Fibroblast of lung (primary cell): ENCODE data around the gene PDZD2. TPM values are rescaled to one million over a fixed set of nuclear protein-coding genes. Genes with fewer than 3 reads are reported as not detected.
"Not testable (repeated sequence)": the region's sequence is repeated elsewhere in the genome, so short reads cannot be mapped to it uniquely, and the experiment has no call there.

Experiments used
- DNase-seq, 2 donors: peaks; one replicate each; pipeline versions ENCODE4 v3.0.0 to v3.0.0-alpha.2; 2010; ENCODE audit warnings: low read depth in 2 of 2
- H2AFZ ChIP-seq: 2 replicates; pipeline ENCODE4 v1.5.1; 2012; ENCODE audit warnings: low read length, control low read depth, inconsistent platforms
- H3K27ac ChIP-seq: 2 replicates; pipeline ENCODE4 v1.5.1; 2011; ENCODE audit warnings: low read length, control low read depth; ENCODE audit not compliant: insufficient read depth
- H3K27me3 ChIP-seq: 2 replicates; pipeline ENCODE4 v1.5.1; 2011; ENCODE audit warnings: mild to moderate bottlenecking, low read length; ENCODE audit not compliant: control insufficient read depth, insufficient read depth
- H3K36me3 ChIP-seq: 2 replicates; pipeline ENCODE4 v1.5.1; 2011; ENCODE audit warnings: low read length; ENCODE audit not compliant: control insufficient read depth, insufficient read depth
- H3K4me1 ChIP-seq: 2 replicates; pipeline ENCODE4 v1.5.1; 2011; ENCODE audit warnings: low read length; ENCODE audit not compliant: control insufficient read depth, insufficient read depth; ENCODE audit errors: extremely low read depth
- H3K4me2 ChIP-seq: 2 replicates; pipeline ENCODE4 v1.5.1; 2011; ENCODE audit warnings: low read length, control low read depth; ENCODE audit not compliant: insufficient read depth; ENCODE audit errors: extremely low read depth
- H3K4me3 ChIP-seq, 4 experiments: fragments of 200-600 bp in 1 of 4; sonication (generic) in 1 of 4; replicated peaks in 1 of 4; 2 replicates each; pipeline ENCODE4 v1.5.1; 2011 to 2016; ENCODE audit warnings: low read length in 4 of 4, low read depth in 3 of 4, mild to moderate bottlenecking in 3 of 4, control low read depth in 2 of 4, inconsistent platforms in 1 of 4, mixed read lengths in 1 of 4; ENCODE audit not compliant: insufficient read depth in 1 of 4; ENCODE audit errors: control extremely low read depth in 1 of 4
- H3K79me2 ChIP-seq: 2 replicates; pipeline ENCODE4 v1.5.1; 2012; ENCODE audit warnings: mild to moderate bottlenecking, low read length, inconsistent platforms; ENCODE audit not compliant: control insufficient read depth, insufficient read depth
- H3K9ac ChIP-seq: 2 replicates; pipeline ENCODE4 v1.5.1; 2011; ENCODE audit warnings: mild to moderate bottlenecking, low read length, control low read depth; ENCODE audit not compliant: insufficient read depth
- H3K9me3 ChIP-seq: 2 replicates; pipeline ENCODE4 v1.5.1; 2012; ENCODE audit warnings: low read depth, low read length; ENCODE audit not compliant: control insufficient read depth, insufficient read depth
- H4K20me1 ChIP-seq: 2 replicates; pipeline ENCODE4 v1.5.1; 2011; ENCODE audit warnings: low read length; ENCODE audit not compliant: control insufficient read depth, insufficient read depth; ENCODE audit errors: extremely low read depth
- CTCF ChIP-seq, 2 donors: IDR thresholded peaks in 1 of 2; conservative IDR thresholded peaks in 1 of 2; 1 replicate in 1 of 2; 2 replicates in 1 of 2; pipeline ENCODE4 v1.5.1; 2011 to 2012; ENCODE audit warnings: low read length in 2 of 2, control low read depth in 1 of 2, inconsistent platforms in 1 of 2, low read depth in 1 of 2, mild to moderate bottlenecking in 1 of 2
- EZH2 ChIP-seq: IDR thresholded peaks from 2 replicates; pipeline ENCODE4 v1.5.1; 2012; ENCODE audit warnings: low read length, control low read depth, mild to moderate bottlenecking; ENCODE audit errors: missing control alignments
- polyA plus RNA-seq, 2 donors: library from polyadenylated mRNA; depleted of rRNA in 1 of 2; stranded (reverse) in 1 of 2; unstranded in 1 of 2; fragments of >200 nt; gene quantifications; 2 replicates each; pipeline ENCODE4 v1.2.1, GENCODE V29; 2011 to 2012; ENCODE audit warnings: missing spikeins in 1 of 2
- total RNA-seq: library from RNA; depleted of rRNA; stranded (reverse); fragments of >200 nt; gene quantifications from 2 replicates; pipeline ENCODE4 v1.2.1, GENCODE V29; 2014

PDZD2 gene
- total and polyA plus RNA-seq, 2 donors (not counting 1 experiment from before 2014, with no cell fraction given) = 0.33 to 0.40 TPM

- no peak overlapping the region for H2AFZ ChIP-seq
- DNase-seq = no peak
- no peak overlapping the region for H3K4me3 ChIP-seq
- H4K20me1 ChIP-seq = no peaks in the 10 kb centered on the region
- no peak overlapping the region for H3K9ac ChIP-seq
- no peak overlapping the region for H3K4me2 ChIP-seq
- TF ChIP-seq CTCF (conservative IDR thresholded peaks at IDR 0.05 in 1 of 2, IDR thresholded peaks at IDR 0.05 in 1 of 2; ENCODE audit: low read depth in 1 of 2, low read length in 2 of 2) (no peak), EZH2 (no peak)
- H3K9me3 ChIP-seq = no peaks in the 10 kb centered on the region
- peaks cover 7% of the 10 kb centered on the region for H3K4me1 ChIP-seq
- no peaks in the 10 kb centered on the region for H3K36me3 ChIP-seq
- no peaks in the 10 kb centered on the region for H3K27me3 ChIP-seq
- H3K27ac ChIP-seq = no peak overlapping the region
- H3K79me2 ChIP-seq = no peaks in the 10 kb centered on the region
Measured at GRCh38 chr5:32014096-32014745, 375.3 kb downstream of the PDZD2 start.

GRCh38 chr5:32015262-32015661, 376.3 kb downstream of the PDZD2 start:
- not testable (repeated sequence) for H3K4me1 ChIP-seq, DNase-seq, H3K9ac ChIP-seq, H3K27ac ChIP-seq, H2AFZ ChIP-seq, H3K27me3 ChIP-seq, H3K79me2 ChIP-seq, H4K20me1 ChIP-seq, H3K9me3 ChIP-seq, H3K4me2 ChIP-seq, H3K4me3 ChIP-seq, H3K36me3 ChIP-seq

GRCh38 chr5:32017692-32018367, 378.9 kb downstream of the PDZD2 start:
- no peaks in the 10 kb centered on the region for H3K9me3 ChIP-seq
- H2AFZ ChIP-seq = peak overlapping the region; percentile 53
- H3K4me2 ChIP-seq = peak overlapping the region; percentile 65
- H3K27ac ChIP-seq = no peak overlapping the region
- TF ChIP-seq CTCF (conservative IDR thresholded peaks at IDR 0.05 in 1 of 2, IDR thresholded peaks at IDR 0.05 in 1 of 2; ENCODE audit: low read depth in 1 of 2, low read length in 2 of 2) (no peak), EZH2 (no peak)
- H3K4me1 ChIP-seq = peaks cover 7% of the 10 kb centered on the region
- H3K4me3 ChIP-seq = no peak overlapping the region
- no peaks in the 10 kb centered on the region for H3K27me3 ChIP-seq
- H4K20me1 ChIP-seq = no peaks in the 10 kb centered on the region
- no peaks in the 10 kb centered on the region for H3K79me2 ChIP-seq
- no peaks in the 10 kb centered on the region for H3K36me3 ChIP-seq
- DNase-seq = peak; percentile 59 to 90
- H3K9ac ChIP-seq = no peak overlapping the region
